ENCODE results near the gene PHF21B.

DNA sequence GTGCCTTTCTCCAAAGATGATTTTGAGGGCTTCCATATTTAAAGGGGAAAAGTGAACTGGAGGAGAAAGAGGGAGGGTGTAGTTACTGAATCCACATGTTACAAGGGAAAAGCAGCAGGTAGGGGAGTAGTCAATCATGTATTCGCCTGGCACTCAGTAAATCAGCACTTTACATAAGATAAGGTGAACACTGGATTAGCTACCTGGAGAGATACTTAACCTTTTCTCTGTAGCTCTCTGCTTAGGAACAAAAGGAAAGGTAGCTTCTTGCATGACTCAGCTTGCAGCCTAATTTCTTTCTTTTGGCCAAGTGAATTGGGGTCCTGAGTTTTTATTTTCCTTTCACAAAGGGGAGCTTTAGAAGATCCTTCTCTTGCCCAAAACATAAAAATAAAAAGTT lies 43.3 kb upstream of the PHF21B start:
- TF ChIP-seq CTCF (IDR thresholded peaks at IDR 0.05) (no peak), POLR2A (IDR thresholded peaks at IDR 0.05) (no peak)
